Smooth muscle cell (in vitro differentiated cells): Measurements from ENCODE around the gene TP53I11. TPM values are rescaled to one million over a fixed set of nuclear protein-coding genes. Genes with fewer than 3 reads are reported as not detected.

Experiments
- DNase-seq: peaks from one replicate; lab custom pipeline; 2025; ENCODE audit not compliant: unreplicated experiment; lab: John Stamatoyannopoulos, UW
- H2AFZ ChIP-seq: fragments of 200-600 bp; sonication (generic); 2 replicates; pipeline ENCODE4 v1.6.0; 2016; ENCODE audit warnings: antibody characterized with exemption, low read depth, mild to moderate bottlenecking
- H3F3A ChIP-seq: fragments of 200-600 bp; sonication (generic); 2 replicates; pipeline ENCODE4 v1.6.0; 2017; ENCODE audit warnings: antibody characterized with exemption, low read depth
- H3K27ac ChIP-seq: fragments of 200-600 bp; sonication (generic); 2 replicates; pipeline ENCODE4 v1.5.1; 2016; ENCODE audit warnings: low read depth, mild to moderate bottlenecking
- H3K27me3 ChIP-seq: fragments of 200-600 bp; sonication (generic); 2 replicates; pipeline ENCODE4 v1.6.1; 2016; ENCODE audit warnings: low read depth, mild to moderate bottlenecking
- H3K36me3 ChIP-seq: fragments of 200-600 bp; sonication (generic); 2 replicates; pipeline ENCODE4 v1.5.1; 2016; ENCODE audit warnings: low read depth
- H3K4me1 ChIP-seq: fragments of 200-600 bp; sonication (generic); 2 replicates; pipeline ENCODE4 v1.5.1; 2016; ENCODE audit warnings: low read depth
- H3K4me2 ChIP-seq: fragments of 200-600 bp; sonication (generic); 2 replicates; pipeline ENCODE4 v1.6.0; 2016; ENCODE audit warnings: mild to moderate bottlenecking
- H3K4me3 ChIP-seq: fragments of 200-600 bp; sonication (generic); 2 replicates; pipeline ENCODE4 v1.5.1; 2016; ENCODE audit warnings: mild to moderate bottlenecking
- H3K79me2 ChIP-seq: fragments of 200-600 bp; sonication (generic); 2 replicates; pipeline ENCODE4 v1.6.0; 2016; ENCODE audit warnings: low read depth, mild to moderate bottlenecking
- H3K9ac ChIP-seq: fragments of 200-600 bp; sonication (generic); 2 replicates; pipeline ENCODE4 v1.6.0; 2016; ENCODE audit warnings: low read depth
- H3K9me3 ChIP-seq: fragments of 200-600 bp; sonication (generic); replicated peaks from 2 replicates; pipeline ENCODE4 v1.5.1; 2016; ENCODE audit warnings: low read depth
- H4K20me1 ChIP-seq: fragments of 200-600 bp; sonication (generic); 2 replicates; pipeline ENCODE4 v1.6.0; 2016; ENCODE audit warnings: low read depth
- CTCF ChIP-seq: fragments of 200-600 bp; sonication (generic); IDR thresholded peaks from 2 replicates; pipeline ENCODE4 v1.5.1; 2017; ENCODE audit warnings: borderline replicate concordance, mild to moderate bottlenecking, antibody characterized with exemption; ENCODE audit not compliant: insufficient read depth, poor library complexity, severe bottlenecking
- WGBS: methylation state at CpG from one replicate; pipeline ENCODE4 v1.1.7; 2016; ENCODE audit warnings: low lambda C conversion rate; 5-methylcytosine and 5-hydroxymethylcytosine counted together
- polyA plus RNA-seq: library from polyadenylated mRNA; unstranded; fragments of >200 nt; fragmentation: Nextera tagmentation; extraction: Ambion mirVana; gene quantifications from 2 replicates; pipeline ENCODE4 v1.2.1, GENCODE V29; 2016
- total RNA-seq: library from RNA; depleted of rRNA; stranded (reverse); fragments of >200 nt; gene quantifications from 2 replicates; pipeline ENCODE4 v1.2.3, GENCODE V29; 2014

Gene TP53I11
- total and polyA plus RNA-seq, 2 experiments from 2014 or later = 14.2 to 61.2 TPM

- no peak overlapping the region for H3K4me2 ChIP-seq
- no peaks in the 10 kb centered on the region for H3K27me3 ChIP-seq
- no peak for DNase-seq
- no peaks in the 10 kb centered on the region for H3K4me1 ChIP-seq
- no peak overlapping the region for H3K9ac ChIP-seq
- no peak for TF ChIP-seq CTCF
- H3K36me3 ChIP-seq = no peaks in the 10 kb centered on the region
- no peaks in the 10 kb centered on the region for H4K20me1 ChIP-seq
- no peak overlapping the region for H2AFZ ChIP-seq
- 92% methylated on average over 6 of the region's 6 CpGs for WGBS
- no peak overlapping the region for H3K4me3 ChIP-seq
- no peaks in the 10 kb centered on the region for H3F3A ChIP-seq
- no peak overlapping the region for H3K27ac ChIP-seq
- H3K9me3 ChIP-seq = no peaks in the 10 kb centered on the region
- no peaks in the 10 kb centered on the region for H3K79me2 ChIP-seq
These were observed 19.6 kb upstream of the TP53I11 start for GRCh38 chr11:44970293-44970692.

GRCh38 chr11:44969651-44970252 lies 19.1 kb upstream of the TP53I11 start:
- no peaks in the 10 kb centered on the region for H3K9me3 ChIP-seq
- H3K4me1 ChIP-seq = peaks cover 4% of the 10 kb centered on the region
- DNase-seq = no peak
- no peak overlapping the region for H3K27ac ChIP-seq
- H4K20me1 ChIP-seq = no peaks in the 10 kb centered on the region
- no peak for TF ChIP-seq CTCF
- H3K4me2 ChIP-seq = no peak overlapping the region
- H3K9ac ChIP-seq = no peak overlapping the region
- H3K36me3 ChIP-seq = no peaks in the 10 kb centered on the region
- no peak overlapping the region for H3K4me3 ChIP-seq
- H3K79me2 ChIP-seq = no peaks in the 10 kb centered on the region
- 94% methylated on average over 12 of the region's 12 CpGs for WGBS
- no peaks in the 10 kb centered on the region for H3K27me3 ChIP-seq
- H3F3A ChIP-seq = no peaks in the 10 kb centered on the region
- H2AFZ ChIP-seq = no peak overlapping the region

GRCh38 chr11:44968510-44968909 lies 17.8 kb upstream of the TP53I11 start:
- DNase-seq = no peak
- Histone ChIP-seq H3K9ac (no peak overlapping the region), H3F3A (no peaks in the 10 kb centered on the region), H3K9me3 (no peaks in the 10 kb centered on the region), H3K79me2 (no peaks in the 10 kb centered on the region), H2AFZ (no peak overlapping the region), H3K4me3 (no peak overlapping the region), H3K27me3 (no peaks in the 10 kb centered on the region), H3K4me1 (peaks cover 13% of the 10 kb centered on the region), H3K36me3 (no peaks in the 10 kb centered on the region), H3K27ac (no peak overlapping the region), H4K20me1 (no peaks in the 10 kb centered on the region), H3K4me2 (no peak overlapping the region)
- 83% methylated on average over 3 of the region's 3 CpGs for WGBS
- TF ChIP-seq CTCF = no peak

- no peak overlapping the region for H3K27ac ChIP-seq
- no peak overlapping the region for H3K4me3 ChIP-seq
- H3K36me3 ChIP-seq = no peaks in the 10 kb centered on the region
- no peak overlapping the region for H2AFZ ChIP-seq
- H3K9me3 ChIP-seq = no peaks in the 10 kb centered on the region
- TF ChIP-seq CTCF = no peak
- H3K9ac ChIP-seq = no peak overlapping the region
- peaks cover 18% of the 10 kb centered on the region for H3K4me1 ChIP-seq
- H3K27me3 ChIP-seq = no peaks in the 10 kb centered on the region
- H4K20me1 ChIP-seq = no peaks in the 10 kb centered on the region
- 79% methylated on average over 3 of the region's 3 CpGs for WGBS
- no peak for DNase-seq
- no peaks in the 10 kb centered on the region for H3K79me2 ChIP-seq
- H3F3A ChIP-seq = no peaks in the 10 kb centered on the region
- no peak overlapping the region for H3K4me2 ChIP-seq
These were observed 17.3 kb upstream of the TP53I11 start for GRCh38 chr11:44967930-44968496.
